ENCODE results near the gene GADL1.

Gene GADL1

DNA sequence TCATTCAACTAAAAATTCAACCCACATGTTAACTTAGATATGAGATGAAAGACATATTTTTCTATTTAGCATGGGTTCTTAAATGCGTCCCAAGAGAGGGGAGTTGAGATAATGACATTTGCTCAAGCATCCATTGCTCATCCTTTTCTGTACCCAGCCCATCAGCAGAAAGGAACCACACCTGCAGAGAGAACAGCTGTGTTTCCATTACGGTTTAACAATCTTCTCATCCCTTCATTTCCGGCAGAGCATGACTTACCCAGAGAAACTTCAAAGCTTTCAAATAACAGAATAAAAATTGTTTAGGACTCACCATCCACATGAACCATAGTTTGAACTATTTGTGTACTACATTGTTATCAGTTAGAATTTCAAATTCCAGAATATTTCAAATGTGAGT lies 174.9 kb downstream of the GADL1 start:
- ChIA-PET POLR2A (no interaction called here), CTCF (no interaction called here)
- DNase-seq (ENCODE audit: extremely low spot score): no peak
- TF ChIP-seq, protein P1, sequence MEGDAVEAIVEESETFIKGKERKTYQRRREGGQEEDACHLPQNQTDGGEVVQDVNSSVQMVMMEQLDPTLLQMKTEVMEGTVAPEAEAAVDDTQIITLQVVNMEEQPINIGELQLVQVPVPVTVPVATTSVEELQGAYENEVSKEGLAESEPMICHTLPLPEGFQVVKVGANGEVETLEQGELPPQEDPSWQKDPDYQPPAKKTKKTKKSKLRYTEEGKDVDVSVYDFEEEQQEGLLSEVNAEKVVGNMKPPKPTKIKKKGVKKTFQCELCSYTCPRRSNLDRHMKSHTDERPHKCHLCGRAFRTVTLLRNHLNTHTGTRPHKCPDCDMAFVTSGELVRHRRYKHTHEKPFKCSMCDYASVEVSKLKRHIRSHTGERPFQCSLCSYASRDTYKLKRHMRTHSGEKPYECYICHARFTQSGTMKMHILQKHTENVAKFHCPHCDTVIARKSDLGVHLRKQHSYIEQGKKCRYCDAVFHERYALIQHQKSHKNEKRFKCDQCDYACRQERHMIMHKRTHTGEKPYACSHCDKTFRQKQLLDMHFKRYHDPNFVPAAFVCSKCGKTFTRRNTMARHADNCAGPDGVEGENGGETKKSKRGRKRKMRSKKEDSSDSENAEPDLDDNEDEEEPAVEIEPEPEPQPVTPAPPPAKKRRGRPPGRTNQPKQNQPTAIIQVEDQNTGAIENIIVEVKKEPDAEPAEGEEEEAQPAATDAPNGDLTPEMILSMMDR (IDR thresholded peaks at IDR 0.05; ENCODE audit: control extremely low read depth, extremely low read depth, low read depth, missing control alignments): no peak

DNA sequence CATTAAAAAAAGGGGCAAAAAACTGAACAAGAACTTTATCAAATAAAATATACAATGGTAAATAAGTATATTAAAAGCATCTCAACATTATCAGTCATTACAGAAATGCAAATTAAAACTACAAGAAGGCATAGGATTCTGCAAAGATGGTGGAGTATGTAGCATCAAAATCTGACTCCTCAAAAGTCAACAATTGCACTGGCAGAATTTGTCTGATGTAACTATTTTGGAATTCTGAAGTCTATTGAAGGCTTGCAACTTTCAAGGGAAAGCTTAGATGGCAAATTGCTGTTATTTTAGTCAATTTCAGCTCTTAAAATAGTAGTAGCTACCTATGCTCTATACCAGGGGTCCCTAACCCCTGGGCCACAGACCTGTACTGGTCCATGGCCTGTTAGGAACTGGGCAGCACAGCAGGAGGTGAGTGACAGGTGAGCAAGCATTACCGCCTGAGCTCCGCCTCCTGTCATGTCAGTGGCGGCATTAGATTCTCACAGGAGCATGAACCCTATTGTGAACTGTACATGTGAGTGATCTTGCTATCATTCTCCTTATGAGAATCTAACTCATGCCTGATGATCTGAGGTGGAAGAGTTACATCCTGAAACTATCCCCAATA lies 180.5 kb downstream of the GADL1 start:
- ChIA-PET CTCF (interaction anchor here (0.9 kb wide), 1 partner anchor 8 kb away, joined by 3 read pairs; no protein-coding TSS in a partner anchor), POLR2A (no interaction called here)
- no peak for DNase-seq (ENCODE audit: extremely low spot score)
- TF ChIP-seq, protein P1 (IDR thresholded peaks at IDR 0.05; ENCODE audit: control extremely low read depth, extremely low read depth, low read depth, missing control alignments): no peak

GRCh38 chr3:30712991-30713390 lies 181.5 kb downstream of the GADL1 start:
- POLR2A ChIA-PET: no interaction called here
- TF ChIP-seq, protein P1 (IDR thresholded peaks at IDR 0.05; ENCODE audit: control extremely low read depth, extremely low read depth, low read depth, missing control alignments): no peak
- DNase-seq (ENCODE audit: extremely low spot score): no peak
- CTCF ChIA-PET: no interaction called here

GRCh38 chr3:30711867-30712266 lies 182.6 kb downstream of the GADL1 start:
- no peak for DNase-seq (ENCODE audit: extremely low spot score)
- ChIA-PET POLR2A (no interaction called here), CTCF (interaction anchor here (1.0 kb wide), 1 partner anchor 19 kb away, joined by 3 read pairs; no protein-coding TSS in a partner anchor)
- TF ChIP-seq, protein P1 (IDR thresholded peaks at IDR 0.05; ENCODE audit: control extremely low read depth, extremely low read depth, low read depth, missing control alignments): no peak

GRCh38 chr3:30711151-30711550 lies 183.3 kb downstream of the GADL1 start:
- DNase-seq (ENCODE audit: extremely low spot score): no peak

GRCh38 chr3:30710017-30710416 lies 184.4 kb downstream of the GADL1 start:
- TF ChIP-seq, protein P1 (IDR thresholded peaks at IDR 0.05; ENCODE audit: control extremely low read depth, extremely low read depth, low read depth, missing control alignments): no peak
- POLR2A ChIA-PET: no interaction called here
- CTCF ChIA-PET: no interaction called here
- no peak for DNase-seq (ENCODE audit: extremely low spot score)

More at GRCh38 chr3:30711151-30711550, 183.3 kb downstream of the GADL1 start:
- POLR2A ChIA-PET: no interaction called here
- TF ChIP-seq, protein P1 (IDR thresholded peaks at IDR 0.05; ENCODE audit: control extremely low read depth, extremely low read depth, low read depth, missing control alignments): no peak
- CTCF ChIA-PET: no interaction called here

All from GM10248 (cell line).